Measurements from ENCODE around the gene IMPACT. TPM values are rescaled to one million over a fixed set of nuclear protein-coding genes. Genes with fewer than 3 reads are reported as not detected.

IMPACT gene
- total RNA-seq, 2 donors from 2014 or later, result 19.8 to 25.6 TPM

DNA sequence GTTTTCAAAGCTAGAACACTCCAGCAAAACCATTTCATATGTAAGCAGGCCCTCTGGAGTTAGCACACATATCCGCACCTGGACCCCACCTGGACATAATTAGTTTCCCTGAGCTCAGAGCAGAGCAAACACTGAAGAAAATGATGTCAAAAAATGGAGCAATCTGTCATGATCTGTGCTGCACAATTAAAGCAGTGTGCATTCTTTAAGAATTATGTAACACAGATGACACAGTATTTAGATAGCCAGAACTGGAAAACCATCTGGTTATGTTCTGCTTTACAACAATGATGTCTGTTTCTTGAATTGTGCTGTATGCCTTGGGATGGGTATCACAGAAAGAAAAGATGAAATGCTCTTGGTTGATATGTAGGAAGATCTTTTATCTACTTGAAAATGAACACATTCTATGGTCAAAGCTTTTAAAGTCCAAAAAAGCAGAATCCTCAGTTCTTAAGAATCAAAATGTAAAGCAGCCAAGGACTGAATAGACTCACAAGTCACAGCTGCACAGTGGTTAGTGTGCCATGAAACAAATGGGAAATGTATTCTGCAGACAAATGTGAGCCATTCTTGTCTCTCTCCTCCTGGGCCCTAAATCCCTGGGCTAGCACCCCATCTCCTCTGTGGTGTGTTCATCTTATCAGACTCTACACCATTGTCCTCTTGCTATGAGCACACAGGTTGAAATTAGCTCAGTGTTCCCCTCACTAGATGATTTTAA is 70.7 kb downstream of the IMPACT start:
- Histone ChIP-seq H3K9ac (ENCODE audit: low read depth in 2 of 2, low read length in 2 of 2) (no peak overlapping the region), H3K4me1 (no peaks in the 10 kb centered on the region), H3K27me3 (no peaks in the 10 kb centered on the region), H3K27ac (no peak overlapping the region), H3K36me3 (no peaks in the 10 kb centered on the region), H3K4me3 (no peak overlapping the region), H3K9me3 (no peaks in the 10 kb centered on the region)
- TF ChIP-seq, protein P1, sequence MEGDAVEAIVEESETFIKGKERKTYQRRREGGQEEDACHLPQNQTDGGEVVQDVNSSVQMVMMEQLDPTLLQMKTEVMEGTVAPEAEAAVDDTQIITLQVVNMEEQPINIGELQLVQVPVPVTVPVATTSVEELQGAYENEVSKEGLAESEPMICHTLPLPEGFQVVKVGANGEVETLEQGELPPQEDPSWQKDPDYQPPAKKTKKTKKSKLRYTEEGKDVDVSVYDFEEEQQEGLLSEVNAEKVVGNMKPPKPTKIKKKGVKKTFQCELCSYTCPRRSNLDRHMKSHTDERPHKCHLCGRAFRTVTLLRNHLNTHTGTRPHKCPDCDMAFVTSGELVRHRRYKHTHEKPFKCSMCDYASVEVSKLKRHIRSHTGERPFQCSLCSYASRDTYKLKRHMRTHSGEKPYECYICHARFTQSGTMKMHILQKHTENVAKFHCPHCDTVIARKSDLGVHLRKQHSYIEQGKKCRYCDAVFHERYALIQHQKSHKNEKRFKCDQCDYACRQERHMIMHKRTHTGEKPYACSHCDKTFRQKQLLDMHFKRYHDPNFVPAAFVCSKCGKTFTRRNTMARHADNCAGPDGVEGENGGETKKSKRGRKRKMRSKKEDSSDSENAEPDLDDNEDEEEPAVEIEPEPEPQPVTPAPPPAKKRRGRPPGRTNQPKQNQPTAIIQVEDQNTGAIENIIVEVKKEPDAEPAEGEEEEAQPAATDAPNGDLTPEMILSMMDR (IDR thresholded peaks at IDR 0.05), result no peak
- intact Hi-C loops (cut with DNase I), result no loop called here
- DNase-seq, result no peak

DNA sequence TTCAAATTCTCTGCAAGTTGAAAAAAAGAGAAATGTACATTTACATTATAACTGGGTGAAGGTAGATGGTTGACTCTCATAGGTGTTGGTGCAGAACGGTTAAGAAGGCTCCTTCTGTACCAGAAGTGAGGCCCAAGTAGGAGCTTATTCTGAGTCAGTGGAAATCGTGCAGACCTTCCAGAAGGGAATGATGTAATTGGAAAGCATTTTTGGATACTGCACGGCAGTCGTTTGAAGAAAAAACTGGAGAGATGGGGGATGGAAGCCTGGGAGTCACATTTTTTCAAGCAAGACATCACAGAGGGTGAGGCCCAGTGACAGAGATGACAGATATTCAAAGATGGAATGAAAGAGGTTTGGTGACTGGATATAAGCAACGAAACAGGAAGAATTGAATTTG is 73.3 kb downstream of the IMPACT start:
- Histone ChIP-seq H3K27ac (no peak overlapping the region), H3K9ac (ENCODE audit: low read depth in 2 of 2, low read length in 2 of 2) (no peak overlapping the region), H3K4me1 (no peaks in the 10 kb centered on the region), H3K9me3 (no peaks in the 10 kb centered on the region), H3K36me3 (no peaks in the 10 kb centered on the region), H3K4me3 (no peak overlapping the region), H3K27me3 (no peaks in the 10 kb centered on the region)
- DNase-seq, result no peak
- intact Hi-C loops (cut with DNase I), result no loop called here
- TF ChIP-seq, protein P1 (IDR thresholded peaks at IDR 0.05), result no peak

DNA sequence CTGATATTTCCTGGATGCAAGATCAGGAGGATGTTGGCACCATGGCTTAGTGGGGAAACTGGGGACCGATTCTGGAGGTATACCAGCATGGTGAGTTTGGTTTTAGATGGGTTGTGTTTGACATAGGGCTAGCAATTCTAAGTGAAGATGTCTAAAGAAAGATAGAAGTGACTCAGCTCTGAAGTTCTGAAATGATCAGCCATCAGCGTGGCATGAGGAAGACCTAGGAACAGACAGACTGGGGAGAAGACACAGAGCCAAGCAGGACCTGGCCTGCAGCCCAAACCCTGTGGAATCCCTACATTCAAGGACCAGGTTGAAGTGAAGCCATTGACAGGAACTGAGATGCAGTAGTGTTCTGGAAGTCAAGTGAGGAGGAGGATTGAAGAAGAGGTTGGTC is 73.7 kb downstream of the IMPACT start:
- no peaks in the 10 kb centered on the region for H3K4me1 ChIP-seq
- no peaks in the 10 kb centered on the region for H3K36me3 ChIP-seq
- H3K27me3 ChIP-seq, result no peaks in the 10 kb centered on the region
- no peak overlapping the region for H3K4me3 ChIP-seq
- intact Hi-C loops (cut with DNase I), result no loop called here
- no peak overlapping the region for H3K27ac ChIP-seq
- TF ChIP-seq, protein P1 (IDR thresholded peaks at IDR 0.05), result no peak
- H3K9me3 ChIP-seq, result no peaks in the 10 kb centered on the region
- H3K9ac ChIP-seq (ENCODE audit: low read depth in 2 of 2, low read length in 2 of 2), result no peak overlapping the region
- no peak for DNase-seq

DNA sequence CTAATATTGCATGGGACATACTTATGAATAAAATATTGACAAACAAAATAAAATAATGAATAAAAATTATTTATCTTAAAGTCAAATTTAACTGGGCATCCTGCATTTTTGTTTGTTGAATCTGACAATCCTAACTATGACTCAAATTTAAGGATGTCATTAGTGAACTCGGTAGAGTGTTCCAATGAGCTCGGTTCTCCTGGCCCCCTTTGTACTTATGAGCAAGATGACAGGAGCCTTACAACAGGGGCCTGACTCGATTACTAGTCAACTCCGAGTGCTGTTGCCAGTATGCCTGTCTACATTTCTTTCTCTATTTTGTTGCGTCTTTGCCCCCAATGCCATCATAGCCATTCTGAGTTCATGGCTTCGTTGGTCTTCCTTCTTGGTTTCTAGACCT is 74.3 kb downstream of the IMPACT start:
- no peaks in the 10 kb centered on the region for H3K4me1 ChIP-seq
- DNase-seq, result no peak
- no peaks in the 10 kb centered on the region for H3K36me3 ChIP-seq
- TF ChIP-seq, protein P1 (IDR thresholded peaks at IDR 0.05), result no peak
- no peaks in the 10 kb centered on the region for H3K9me3 ChIP-seq
- no peak overlapping the region for H3K9ac ChIP-seq (ENCODE audit: low read depth in 2 of 2, low read length in 2 of 2)
- no peak overlapping the region for H3K4me3 ChIP-seq
- intact Hi-C loops (cut with DNase I), result no loop called here
- no peak overlapping the region for H3K27ac ChIP-seq
- no peaks in the 10 kb centered on the region for H3K27me3 ChIP-seq

DNA sequence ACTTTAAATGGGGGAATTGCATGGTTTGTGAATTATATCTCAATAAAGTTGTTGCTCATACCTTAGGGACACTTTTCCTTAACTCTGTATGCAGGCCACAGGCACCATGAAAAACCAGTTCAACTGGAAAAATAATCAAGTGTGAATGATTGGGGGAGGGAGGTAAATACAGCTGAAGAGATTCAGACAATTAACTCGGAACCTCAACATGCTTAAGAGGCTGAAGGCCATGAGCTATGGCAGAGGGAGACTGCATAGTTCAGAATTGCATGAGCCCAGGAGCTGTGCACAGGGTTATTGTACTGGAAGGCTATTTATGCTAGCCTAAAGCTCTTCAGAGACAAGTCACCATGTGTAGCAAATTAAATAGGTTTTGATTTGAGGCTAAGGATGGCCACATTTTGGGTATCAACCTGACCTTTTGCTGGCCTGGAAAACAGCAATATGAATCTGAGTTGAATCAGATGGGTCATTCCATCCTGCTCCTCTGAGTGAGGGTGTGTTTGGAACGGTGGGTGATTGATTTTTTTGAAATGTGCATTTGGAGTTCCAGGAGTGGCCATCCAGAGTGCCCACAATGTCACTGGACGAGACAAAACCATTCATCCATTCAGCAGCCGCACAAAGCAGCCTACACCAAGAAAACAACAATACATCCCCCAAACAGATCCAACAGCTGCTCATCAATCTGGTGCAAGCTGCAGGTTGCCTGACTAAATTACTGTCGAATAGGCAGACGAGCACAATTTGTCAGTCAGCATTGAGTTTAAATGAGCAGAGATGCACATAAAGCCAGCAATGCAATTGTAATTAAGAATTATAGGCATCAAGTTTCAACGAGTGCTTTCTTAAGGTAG is 76.4 kb downstream of the IMPACT start:
- intact Hi-C loops (cut with DNase I), result no loop called here
- Histone ChIP-seq H3K4me1 (no peaks in the 10 kb centered on the region), H3K4me3 (no peak overlapping the region), H3K27me3 (no peaks in the 10 kb centered on the region), H3K27ac (no peak overlapping the region), H3K9ac (ENCODE audit: low read depth in 2 of 2, low read length in 2 of 2) (no peak overlapping the region), H3K36me3 (no peaks in the 10 kb centered on the region), H3K9me3 (no peaks in the 10 kb centered on the region)
- TF ChIP-seq, protein P1 (IDR thresholded peaks at IDR 0.05), result no peak
- no peak for DNase-seq

Other genes starting within 250 kb of the IMPACT start
- gene OSBPL1A, start 28.8 kb upstream of the IMPACT start, total RNA-seq, result 10 to 100 TPM; 20.7 to 33.0 TPM
- under 1 TPM in 1 of 2 donors, not detected in 1; 0.11 TPM for gene HRH4, start 34.0 kb downstream of the IMPACT start, total RNA-seq

Data from colonic mucosa (tissue), 4 donors.